HL-60/S4 (cell line): ENCODE results near the gene PCDHGA9.

Experiments
- in situ Hi-C: fragments of 300-500 bp; cut with MboI; formaldehyde crosslinking; loops from 2 replicates; pipeline ENCODE4 v1.14.3; 2022; ENCODE audit warnings: low sequenced_read_pairs

The PCDHGA9 gene

GRCh38 chr5:141440341-141440740, 37.8 kb downstream of the PCDHGA9 start:
- in situ Hi-C loops, result no loop called here

- in situ Hi-C loops, result no loop called here
These were observed 39.1 kb downstream of the PCDHGA9 start for GRCh38 chr5:141441571-141442170.
